ENCODE data around the gene PLK2.

- no peak for TF ChIP-seq SUZ12 (IDR thresholded peaks at IDR 0.05)
- TF ChIP-seq FOXA1 (IDR thresholded peaks at IDR 0.05) = no peak
- no peak for TF ChIP-seq ELF4 (IDR thresholded peaks at IDR 0.05)
- no peak for TF ChIP-seq FOXK2 (IDR thresholded peaks at IDR 0.05)
- TF ChIP-seq BHLHE40 (IDR thresholded peaks at IDR 0.05; ENCODE audit: borderline replicate concordance) = no peak
- 0 out of 2 replicates have a peak, but pooled peaks have one; percentile 28 for TF ChIP-seq TARDBP (IDR thresholded peaks at IDR 0.05)
- no peak for TF ChIP-seq CTBP1 (IDR thresholded peaks at IDR 0.05; ENCODE audit: borderline replicate concordance)
- no peak for TF ChIP-seq FOXM1 (IDR thresholded peaks at IDR 0.05; ENCODE audit: borderline replicate concordance)
- no peak for TF ChIP-seq SP1 (IDR thresholded peaks at IDR 0.05)
Observed at GRCh38 chr5:58460002-58460731, at the start of gene PLK2.
